HUES48 (cell line): ENCODE measurements around the gene ITFG1.
"Not testable (repeated sequence)": the region's sequence is repeated elsewhere in the genome, so short reads cannot be mapped to it uniquely, and the experiment has no call there.

ENCODE experiments used
- H3K27ac ChIP-seq: one replicate; pipeline ENCODE4 v1.7.0; 2013; ENCODE audit warnings: low read depth, low read length, inconsistent platforms
- H3K27me3 ChIP-seq: 2 replicates; pipeline ENCODE4 v1.6.1; 2013; ENCODE audit warnings: mild to moderate bottlenecking, low read length; ENCODE audit not compliant: control insufficient read depth, insufficient read depth
- H3K36me3 ChIP-seq: 2 replicates; pipeline ENCODE4 v1.6.1; 2013; ENCODE audit warnings: low read length; ENCODE audit not compliant: control insufficient read depth, insufficient read depth
- H3K4me1 ChIP-seq: 2 replicates; pipeline ENCODE4 v1.6.1; 2013; ENCODE audit warnings: mild to moderate bottlenecking, low read length; ENCODE audit not compliant: control insufficient read depth, insufficient read depth
- H3K4me3 ChIP-seq: 2 replicates; pipeline ENCODE4 v1.5.1; 2013; ENCODE audit warnings: mild to moderate bottlenecking, low read depth, low read length
- H3K9ac ChIP-seq: 2 replicates; pipeline ENCODE4 v1.6.1; 2013; ENCODE audit warnings: mild to moderate bottlenecking, low read depth, low read length, moderate library complexity
- H3K9me3 ChIP-seq: 2 replicates; pipeline ENCODE4 v1.6.1; 2013; ENCODE audit warnings: low read length; ENCODE audit not compliant: control insufficient read depth, insufficient read depth

Gene ITFG1

DNA sequence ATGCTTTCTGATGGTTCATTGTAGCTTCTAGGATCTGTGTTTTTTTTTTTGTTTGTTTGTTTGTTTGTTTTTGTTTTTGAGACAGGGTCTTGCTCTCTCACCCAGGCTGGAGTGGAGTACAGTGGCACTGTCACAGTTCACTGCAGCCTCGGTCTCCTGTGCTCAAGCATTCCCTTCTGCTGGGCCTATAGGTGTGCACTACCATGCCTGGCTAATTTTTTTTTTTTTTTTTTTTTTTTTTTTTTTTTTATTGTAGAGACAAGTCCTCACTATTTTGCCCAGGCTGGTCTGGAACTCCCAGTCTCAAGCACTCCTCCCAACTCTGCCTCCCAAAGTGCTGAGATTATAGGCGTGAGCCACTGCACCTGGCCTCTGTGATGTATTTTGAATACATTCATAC, 12.1 kb upstream of the ITFG1 start:
- H3K27me3 ChIP-seq, H3K4me3 ChIP-seq, H3K9ac ChIP-seq, H3K4me1 ChIP-seq, H3K36me3 ChIP-seq, H3K9me3 ChIP-seq, H3K27ac ChIP-seq: not testable (repeated sequence)

DNA sequence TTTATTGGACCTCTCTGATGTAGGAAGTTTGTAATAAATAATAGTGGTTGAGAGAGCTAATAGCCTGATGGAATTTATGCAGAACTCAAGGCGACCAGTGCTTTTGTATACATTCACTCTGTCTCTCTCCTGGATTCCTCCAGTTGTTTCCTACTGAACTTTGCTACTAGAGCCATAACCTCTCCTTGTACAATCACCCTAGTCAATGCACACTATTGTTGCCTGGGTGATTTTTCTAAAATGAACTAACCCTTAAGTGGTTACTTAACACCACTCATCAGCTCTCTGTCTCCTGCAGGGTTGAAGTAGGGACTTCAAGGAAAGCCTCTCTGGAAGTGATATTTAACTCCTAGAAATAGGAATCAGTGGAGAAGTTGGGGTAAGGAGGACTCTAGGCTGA, 9.9 kb upstream of the ITFG1 start:
- H3K4me3 ChIP-seq, result no peak overlapping the region
- no peaks in the 10 kb centered on the region for H3K9me3 ChIP-seq
- no peaks in the 10 kb centered on the region for H3K27me3 ChIP-seq
- H3K4me1 ChIP-seq, result peaks cover 7% of the 10 kb centered on the region
- H3K36me3 ChIP-seq, result no peaks in the 10 kb centered on the region
- H3K27ac ChIP-seq, result no peak overlapping the region
- no peak overlapping the region for H3K9ac ChIP-seq

DNA sequence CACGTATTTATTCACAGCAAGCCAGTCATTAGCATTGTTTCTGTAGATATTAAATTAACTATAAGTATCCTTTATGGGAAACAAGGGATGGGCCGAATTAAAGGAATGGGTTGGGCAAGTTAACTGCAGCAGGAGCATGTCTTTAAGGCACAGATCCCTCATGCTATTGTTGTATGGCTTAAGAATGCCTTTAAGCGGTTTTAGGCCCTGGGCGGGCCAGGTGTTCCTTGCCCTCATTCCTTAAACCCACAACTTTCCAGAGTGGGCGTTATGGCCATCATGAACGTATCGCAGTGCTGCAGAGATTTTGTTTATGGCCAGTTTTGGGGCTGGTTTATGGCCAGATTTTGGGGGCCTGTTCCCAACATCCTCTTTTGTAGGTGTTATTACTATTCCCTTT, 9.3 kb upstream of the ITFG1 start:
- H3K36me3 ChIP-seq, result no peaks in the 10 kb centered on the region
- H3K4me3 ChIP-seq, result no peak overlapping the region
- no peak overlapping the region for H3K9ac ChIP-seq
- H3K27ac ChIP-seq, result no peak overlapping the region
- no peaks in the 10 kb centered on the region for H3K9me3 ChIP-seq
- H3K27me3 ChIP-seq, result no peaks in the 10 kb centered on the region
- H3K4me1 ChIP-seq, result peaks cover 7% of the 10 kb centered on the region

DNA sequence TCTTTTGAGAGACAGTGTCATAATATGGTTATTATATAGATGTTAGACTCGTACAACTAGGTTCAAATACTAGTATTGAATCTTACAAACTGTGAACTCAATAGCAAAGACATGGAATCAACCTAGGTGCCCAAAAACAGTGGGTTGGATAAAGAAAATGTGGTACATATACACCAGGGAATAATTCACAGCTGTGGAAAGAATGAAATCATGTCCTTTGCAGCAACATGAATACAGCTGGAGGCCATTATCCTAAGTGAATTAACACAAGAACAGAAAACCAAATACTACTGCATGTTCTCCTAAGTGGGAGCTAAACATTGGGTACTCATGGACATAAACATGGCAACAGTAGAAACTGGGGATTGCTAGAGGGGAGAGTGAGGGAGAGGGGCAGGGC, 8.4 kb upstream of the ITFG1 start:
- H3K4me3 ChIP-seq, result no peak overlapping the region

DNA sequence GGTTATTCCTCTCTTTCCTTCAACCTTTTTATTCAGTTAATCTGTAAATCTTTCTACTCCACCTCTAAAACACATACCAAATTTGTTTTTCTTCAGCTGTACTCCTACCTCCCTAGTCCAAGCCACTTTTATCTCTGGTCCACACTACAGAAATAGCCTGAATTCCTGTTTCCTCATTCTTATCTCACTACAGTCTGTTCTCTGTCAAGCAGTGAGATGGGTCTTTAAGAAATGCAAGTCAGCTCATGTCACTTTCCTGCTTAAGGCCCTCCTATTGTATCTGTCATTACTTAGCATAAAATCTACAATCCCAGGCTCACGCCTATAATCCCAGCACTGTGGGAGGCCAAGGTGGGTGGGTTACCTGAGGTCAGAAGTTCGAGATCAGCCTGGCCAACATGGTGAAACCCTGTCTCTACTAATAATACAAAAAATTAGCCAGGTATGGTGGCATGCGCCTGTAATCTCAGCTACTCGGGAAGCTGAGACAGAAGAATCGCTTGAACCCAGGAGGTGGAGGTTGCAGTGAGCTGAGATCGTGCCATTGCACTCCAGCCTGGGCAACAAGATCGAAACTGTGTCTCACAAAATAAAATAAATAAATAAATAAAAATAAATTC, 7.3 kb upstream of the ITFG1 start:
- peaks cover 19% of the 10 kb centered on the region for H3K4me1 ChIP-seq
- not testable (repeated sequence) for H3K4me3 ChIP-seq, H3K9me3 ChIP-seq, H3K9ac ChIP-seq, H3K27me3 ChIP-seq, H3K27ac ChIP-seq, H3K36me3 ChIP-seq

More for the DNA sequence above, 8.4 kb upstream of the ITFG1 start:
- H3K9ac ChIP-seq, result no peak overlapping the region
- H3K9me3 ChIP-seq, result no peaks in the 10 kb centered on the region
- no peak overlapping the region for H3K27ac ChIP-seq
- H3K27me3 ChIP-seq, result no peaks in the 10 kb centered on the region
- peaks cover 13% of the 10 kb centered on the region for H3K4me1 ChIP-seq
- H3K36me3 ChIP-seq, result peaks cover 4% of the 10 kb centered on the region; the same call in 1 of the 2 replicates

DNA sequence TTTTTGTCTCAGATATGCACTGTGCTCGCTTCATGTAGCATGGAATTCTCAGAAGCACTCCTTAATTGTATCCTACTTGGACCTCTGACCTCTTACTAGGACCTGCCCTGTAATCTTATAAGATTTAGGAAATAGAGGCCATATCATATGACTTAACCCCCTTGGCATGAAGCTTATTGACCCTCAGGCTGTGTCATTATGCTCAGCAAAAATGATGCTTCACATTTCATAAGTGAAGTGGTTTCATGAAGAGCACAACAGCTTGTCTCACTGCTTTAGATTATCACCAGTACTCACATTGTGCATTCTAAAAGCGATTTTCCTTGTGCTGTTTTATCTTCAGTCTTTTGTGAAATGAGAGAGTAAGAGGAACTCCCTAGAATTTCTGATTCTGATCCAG, 6.6 kb upstream of the ITFG1 start:
- H3K4me3 ChIP-seq, result no peak overlapping the region
- peaks cover 4% of the 10 kb centered on the region; the same call in 1 of the 2 replicates for H3K36me3 ChIP-seq
- H3K27ac ChIP-seq, result no peak overlapping the region
- H3K9ac ChIP-seq, result no peak overlapping the region
- peaks cover 19% of the 10 kb centered on the region for H3K4me1 ChIP-seq
- H3K27me3 ChIP-seq, result no peaks in the 10 kb centered on the region
- no peaks in the 10 kb centered on the region for H3K9me3 ChIP-seq

DNA sequence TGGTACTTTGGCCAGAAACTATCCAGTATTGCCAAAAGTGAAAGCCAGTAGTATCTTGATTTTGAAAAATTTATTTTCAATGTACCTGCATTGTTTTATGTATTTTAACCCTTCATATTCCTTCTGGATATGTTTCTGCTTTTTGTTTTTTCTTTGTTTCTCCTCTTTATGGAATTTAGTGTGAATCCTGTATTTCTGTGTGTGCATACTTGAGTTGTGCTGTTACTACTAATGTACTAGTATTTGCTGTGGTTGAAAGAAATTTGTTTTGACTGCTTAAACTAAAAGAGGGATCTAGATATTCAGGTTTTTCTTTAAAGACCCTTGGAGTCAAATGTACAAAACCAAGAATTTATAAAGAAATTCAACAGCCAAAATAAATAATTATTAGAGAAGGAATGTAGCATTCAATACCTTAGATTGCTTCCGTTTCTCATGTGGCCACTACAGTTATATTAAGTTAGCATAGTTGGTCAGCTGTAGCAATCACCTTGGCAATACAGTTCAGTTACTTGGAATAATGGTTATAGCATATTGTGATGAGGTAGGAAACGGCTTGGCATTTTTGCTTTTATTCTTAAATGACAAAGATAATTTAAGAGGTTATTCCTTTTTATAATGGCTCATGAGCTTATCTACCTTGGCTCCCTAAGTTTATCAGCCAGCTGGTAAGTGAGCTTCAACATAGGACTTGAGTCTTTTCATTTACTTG, 5.2 kb upstream of the ITFG1 start:
- no peak overlapping the region for H3K27ac ChIP-seq

DNA sequence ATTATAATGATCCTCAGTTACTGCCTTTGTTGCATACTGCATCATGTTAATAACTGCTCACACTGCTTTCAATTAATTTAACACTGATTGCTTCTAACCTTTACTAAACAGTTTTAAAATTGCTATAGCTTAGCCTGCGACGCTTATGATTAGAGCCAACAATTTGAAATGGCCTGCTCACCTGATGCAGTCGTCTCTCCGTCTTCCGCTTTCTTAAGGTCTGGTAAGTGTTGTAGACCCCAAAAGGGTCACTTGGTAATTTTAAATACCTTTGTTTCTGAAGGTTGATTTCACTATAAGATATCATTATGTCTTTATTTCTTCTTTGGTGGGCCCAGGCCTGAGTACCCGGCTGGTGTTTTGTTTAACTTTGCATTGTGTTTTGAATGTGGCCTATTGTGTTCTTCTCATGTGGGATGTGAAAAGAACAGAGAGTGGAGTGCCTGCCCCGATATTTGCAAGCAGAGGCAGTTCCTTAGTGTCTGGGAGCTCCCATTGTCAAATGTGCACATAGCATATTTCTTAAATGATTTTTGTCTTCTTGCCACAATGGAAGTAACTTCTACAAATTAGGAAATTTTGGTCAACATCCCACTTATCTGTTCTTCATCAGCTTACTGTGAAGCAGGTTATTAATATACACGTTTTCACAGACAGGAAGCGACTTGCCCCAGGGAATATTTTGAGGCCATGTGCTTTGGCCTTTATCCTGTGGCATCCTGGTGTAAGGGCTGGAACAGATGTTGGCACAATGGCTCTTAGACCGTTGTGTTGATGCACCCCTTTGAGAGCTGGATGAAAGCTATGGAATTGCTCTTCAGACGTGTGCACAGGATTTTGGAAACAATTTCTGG, 3.1 kb upstream of the ITFG1 start:
- Histone ChIP-seq H3K4me3 (0 out of 2 replicates have a peak overlapping the region, but pooled peaks have one; percentile 11), H3K9ac (no peak overlapping the region), H3K4me1 (peaks cover 29% of the 10 kb centered on the region), H3K9me3 (no peaks in the 10 kb centered on the region), H3K27me3 (no peaks in the 10 kb centered on the region), H3K27ac (no peak overlapping the region), H3K36me3 (peaks cover 4% of the 10 kb centered on the region; the same call in 1 of the 2 replicates)

More for the DNA sequence above, 5.2 kb upstream of the ITFG1 start:
- H3K27me3 ChIP-seq, result no peaks in the 10 kb centered on the region
- H3K4me3 ChIP-seq, result no peak overlapping the region
- H3K36me3 ChIP-seq, result peaks cover 4% of the 10 kb centered on the region; the same call in 1 of the 2 replicates
- no peaks in the 10 kb centered on the region for H3K9me3 ChIP-seq
- no peak overlapping the region for H3K9ac ChIP-seq
- peaks cover 22% of the 10 kb centered on the region for H3K4me1 ChIP-seq

DNA sequence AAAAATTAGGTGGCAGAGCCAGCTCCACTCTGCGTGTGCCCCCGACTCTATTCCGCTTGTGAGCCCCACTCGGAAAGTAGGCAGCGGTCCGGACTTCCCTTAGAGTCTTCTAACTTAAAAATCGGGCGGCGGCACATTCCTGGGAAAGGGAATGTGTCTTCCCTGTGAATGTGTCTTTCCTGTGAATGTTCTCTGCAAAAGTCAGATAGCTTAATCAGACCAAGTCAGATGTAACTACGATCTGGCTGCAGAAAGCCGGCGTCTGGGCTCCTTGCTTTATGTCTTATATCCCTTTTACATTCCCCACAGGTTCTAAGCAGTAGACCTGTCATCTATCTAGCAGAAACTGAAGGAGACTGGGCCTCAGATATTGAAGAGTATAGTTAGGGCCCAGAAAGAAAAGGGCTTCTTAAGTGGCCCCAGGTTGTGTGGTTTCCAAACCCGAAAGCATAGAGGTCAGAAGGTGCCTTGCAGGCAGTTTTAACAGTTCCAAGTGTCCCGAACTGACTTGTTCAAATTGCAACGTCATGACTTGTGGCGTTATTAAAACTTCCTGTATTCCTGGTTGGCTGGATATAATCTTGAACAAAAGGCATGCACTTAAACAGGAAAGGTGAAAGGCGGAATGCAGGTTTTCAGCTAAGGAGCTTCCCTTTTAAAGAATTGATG, 869 bp upstream of the ITFG1 start:
- peak overlapping the region; percentile 99 for H3K27ac ChIP-seq
- H3K27me3 ChIP-seq, result no peaks in the 10 kb centered on the region
- peak overlapping the region; percentile 83 for H3K4me3 ChIP-seq
- no peaks in the 10 kb centered on the region for H3K9me3 ChIP-seq
- H3K36me3 ChIP-seq, result peaks cover 15% of the 10 kb centered on the region
- H3K4me1 ChIP-seq, result peaks cover 21% of the 10 kb centered on the region
- H3K9ac ChIP-seq, result peak overlapping the region; percentile 93

DNA sequence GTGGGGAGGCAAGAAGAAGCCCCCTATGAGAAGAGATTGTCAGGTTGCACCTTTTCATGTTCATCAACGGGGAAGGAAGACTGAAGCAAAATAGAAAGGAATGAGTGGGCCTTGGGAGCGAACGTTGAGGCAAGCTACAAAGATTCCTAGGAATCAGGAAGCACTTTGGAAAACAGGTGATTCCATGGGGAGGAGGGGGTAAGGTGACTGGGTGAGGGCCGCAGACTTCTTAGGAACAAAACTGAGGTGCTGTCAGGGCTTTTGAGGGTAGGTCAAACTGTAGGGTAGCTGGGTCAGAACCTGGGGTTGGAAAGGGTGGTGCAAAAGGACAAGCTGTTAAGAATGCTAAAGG, 528 bp downstream of the ITFG1 start:
- Histone ChIP-seq H3K4me3 (peak overlapping the region; percentile 83), H3K27ac (peak overlapping the region; percentile 99), H3K36me3 (peaks cover 15% of the 10 kb centered on the region), H3K9ac (peak overlapping the region; percentile 93), H3K9me3 (no peaks in the 10 kb centered on the region), H3K27me3 (no peaks in the 10 kb centered on the region), H3K4me1 (peaks cover 21% of the 10 kb centered on the region)
